ENCODE measurements around the gene HGD.
A peak's percentile ranks its signal among the peaks of the same experiment; 100 is the strongest.
"Not testable (repeated sequence)": the region's sequence is repeated elsewhere in the genome, so short reads cannot be mapped to it uniquely, and the experiment has no call there.

HGD gene, protein sequence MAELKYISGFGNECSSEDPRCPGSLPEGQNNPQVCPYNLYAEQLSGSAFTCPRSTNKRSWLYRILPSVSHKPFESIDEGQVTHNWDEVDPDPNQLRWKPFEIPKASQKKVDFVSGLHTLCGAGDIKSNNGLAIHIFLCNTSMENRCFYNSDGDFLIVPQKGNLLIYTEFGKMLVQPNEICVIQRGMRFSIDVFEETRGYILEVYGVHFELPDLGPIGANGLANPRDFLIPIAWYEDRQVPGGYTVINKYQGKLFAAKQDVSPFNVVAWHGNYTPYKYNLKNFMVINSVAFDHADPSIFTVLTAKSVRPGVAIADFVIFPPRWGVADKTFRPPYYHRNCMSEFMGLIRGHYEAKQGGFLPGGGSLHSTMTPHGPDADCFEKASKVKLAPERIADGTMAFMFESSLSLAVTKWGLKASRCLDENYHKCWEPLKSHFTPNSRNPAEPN

DNA sequence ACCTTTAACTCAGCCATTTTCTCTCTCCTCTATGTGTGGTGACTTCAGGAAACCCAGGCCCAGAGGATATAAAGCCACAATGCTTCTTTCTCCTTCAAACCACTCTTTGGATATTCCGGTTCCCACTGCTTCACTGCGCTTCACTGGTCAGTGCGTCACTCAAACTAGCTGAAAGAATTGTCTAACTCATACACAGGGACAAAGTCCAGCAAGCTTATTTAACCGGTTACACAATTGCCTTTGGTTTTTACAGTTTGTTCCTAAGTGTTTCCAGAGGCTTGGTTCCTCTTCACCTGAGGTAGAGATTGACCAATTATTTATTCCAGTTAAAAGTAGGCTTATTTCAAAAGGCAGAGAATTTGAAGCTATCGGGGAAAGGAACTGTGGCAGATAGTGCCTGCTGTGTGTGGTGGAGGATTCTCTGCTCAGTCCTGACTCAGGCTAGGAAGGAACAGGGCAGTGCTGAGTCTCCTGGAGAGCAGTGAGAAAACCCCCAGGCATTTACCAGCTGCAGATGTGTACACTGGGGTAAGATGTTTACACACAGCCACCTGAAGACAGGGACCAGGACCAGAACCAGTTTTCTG, at the start of gene HGD:
HGD (minus strand) TSS at position 145 of the 587 bp plus-strand sequence; CDS start at position 17, 128 bp downstream.
- DNase-seq (ENCODE audit: low spot score), result no peak

DNA sequence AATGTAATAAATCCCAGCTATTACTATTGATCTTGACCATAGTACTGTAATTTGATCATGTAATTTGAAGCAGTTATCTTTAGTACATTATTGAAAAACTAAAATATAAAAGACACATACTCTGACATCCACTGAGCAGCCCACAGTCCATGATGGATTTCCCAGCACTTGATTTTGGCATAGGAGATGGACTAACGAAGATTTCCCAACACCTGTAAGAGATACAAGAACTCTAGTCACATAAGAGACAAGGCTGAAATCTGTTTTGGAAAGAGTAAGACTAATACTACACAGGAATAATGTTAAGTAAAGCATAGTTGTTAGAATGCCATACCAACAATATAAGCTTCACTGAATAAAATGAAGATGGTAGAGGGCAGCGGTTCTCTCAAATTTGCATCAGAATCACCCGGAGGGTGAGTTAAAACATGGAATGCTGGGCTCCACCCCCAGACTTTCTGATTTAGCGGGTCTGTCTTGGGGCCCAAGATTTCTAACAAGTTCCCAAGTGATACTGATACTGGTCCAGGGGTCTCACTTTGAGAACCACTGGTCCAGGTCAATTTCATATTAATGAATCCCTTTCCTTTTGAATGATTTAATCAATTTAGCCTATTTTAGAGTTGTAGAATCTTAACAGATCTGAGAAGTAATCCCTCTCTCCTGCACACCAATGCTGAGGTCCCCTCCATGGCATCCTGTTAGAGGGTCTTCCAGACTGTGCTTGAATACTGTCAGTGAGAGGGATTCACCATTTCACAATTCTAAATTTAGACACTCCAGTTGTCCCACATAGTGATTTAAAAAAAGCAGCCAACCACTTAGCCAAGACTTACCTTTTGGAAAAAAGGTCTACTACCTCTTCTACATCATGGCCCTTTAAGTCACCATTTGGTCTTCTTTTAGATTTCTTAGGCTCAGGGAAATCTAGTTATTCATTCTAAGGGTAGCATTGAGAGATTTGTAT, 48.8 kb upstream of the HGD start:
- peak; percentile 10 for DNase-seq (ENCODE audit: low spot score)

- no peak for DNase-seq (ENCODE audit: low spot score)
Measured at GRCh38 chr3:120726791-120727190, 44.8 kb upstream of the HGD start.

DNA sequence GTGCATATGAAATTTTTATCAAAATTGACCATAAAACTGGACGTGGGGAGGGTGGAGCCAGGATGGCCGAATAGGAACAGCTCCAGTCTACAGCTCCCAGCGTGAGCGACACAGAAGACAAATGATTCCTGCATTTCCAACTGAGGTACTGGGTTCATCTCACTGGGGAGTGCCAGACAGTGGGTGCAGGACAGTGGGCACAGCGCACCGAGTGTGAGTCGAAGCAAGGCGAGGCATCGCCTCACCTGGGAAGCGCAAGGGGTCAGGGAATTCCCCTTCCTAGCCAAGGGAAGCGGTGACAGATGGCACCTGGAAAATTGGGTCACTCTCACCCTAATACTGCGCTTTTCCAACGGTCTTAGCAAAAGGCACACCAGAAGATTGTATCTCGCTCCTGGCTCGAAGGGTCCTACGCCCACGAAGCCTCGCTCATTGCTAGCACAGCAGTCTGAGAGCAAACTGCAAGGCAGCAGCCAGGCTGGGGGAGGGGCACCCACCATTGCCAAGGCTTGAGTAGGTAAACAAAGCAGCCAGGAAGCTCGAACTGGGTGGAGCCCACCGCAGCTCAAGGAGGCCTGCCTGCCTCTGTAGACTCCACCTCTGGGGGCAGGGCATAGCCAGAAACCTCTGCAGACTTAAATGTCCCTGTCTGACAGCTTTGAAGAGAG, 37.3 kb upstream of the HGD start:
- DNase-seq (ENCODE audit: low spot score), result not testable (repeated sequence)

GRCh38 chr3:120713262-120713661, 31.2 kb upstream of the HGD start:
- DNase-seq (ENCODE audit: low spot score), result no peak

- no peak for DNase-seq (ENCODE audit: low spot score)
Measured at GRCh38 chr3:120710369-120710768, 28.3 kb upstream of the HGD start.

- no peak for DNase-seq (ENCODE audit: low spot score)
Measured at GRCh38 chr3:120708408-120708807, 26.4 kb upstream of the HGD start.

- no peak for DNase-seq (ENCODE audit: low spot score)
Measured at GRCh38 chr3:120706950-120707349, 24.9 kb upstream of the HGD start.

DNA sequence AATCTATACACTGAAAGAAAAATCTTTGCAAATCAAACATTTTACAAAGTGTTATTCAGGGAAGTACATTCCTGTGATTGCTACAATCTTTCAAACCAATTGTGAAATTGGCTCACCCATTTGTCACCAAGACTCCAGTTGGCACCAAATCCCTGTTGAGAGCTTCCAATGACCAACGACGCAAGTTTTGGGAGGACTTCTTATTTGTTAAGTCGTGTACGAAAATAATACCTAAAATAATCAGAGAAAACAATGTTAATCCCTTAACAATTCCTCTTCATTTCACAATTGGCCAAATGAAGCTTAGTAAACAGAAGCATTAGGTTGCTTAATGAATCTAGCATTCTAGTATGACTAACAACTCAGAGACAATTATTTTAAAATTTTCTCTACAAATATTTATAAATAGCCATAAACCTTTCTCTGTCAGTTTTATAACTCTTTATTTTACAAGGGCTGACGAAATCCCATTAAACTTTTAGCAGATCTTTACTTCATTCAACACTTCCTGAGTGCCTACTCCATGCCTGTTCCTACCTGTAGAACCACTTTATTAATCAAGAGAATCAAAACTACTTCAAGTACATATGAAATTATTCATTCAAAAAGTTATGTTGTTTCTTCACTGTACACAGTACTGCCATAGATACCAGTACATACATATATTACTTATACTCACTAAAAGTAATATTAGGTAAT, 24.0 kb upstream of the HGD start:
- no peak for DNase-seq (ENCODE audit: low spot score)

- no peak for DNase-seq (ENCODE audit: low spot score)
Measured at GRCh38 chr3:120699333-120699732, 17.3 kb upstream of the HGD start.

DNA sequence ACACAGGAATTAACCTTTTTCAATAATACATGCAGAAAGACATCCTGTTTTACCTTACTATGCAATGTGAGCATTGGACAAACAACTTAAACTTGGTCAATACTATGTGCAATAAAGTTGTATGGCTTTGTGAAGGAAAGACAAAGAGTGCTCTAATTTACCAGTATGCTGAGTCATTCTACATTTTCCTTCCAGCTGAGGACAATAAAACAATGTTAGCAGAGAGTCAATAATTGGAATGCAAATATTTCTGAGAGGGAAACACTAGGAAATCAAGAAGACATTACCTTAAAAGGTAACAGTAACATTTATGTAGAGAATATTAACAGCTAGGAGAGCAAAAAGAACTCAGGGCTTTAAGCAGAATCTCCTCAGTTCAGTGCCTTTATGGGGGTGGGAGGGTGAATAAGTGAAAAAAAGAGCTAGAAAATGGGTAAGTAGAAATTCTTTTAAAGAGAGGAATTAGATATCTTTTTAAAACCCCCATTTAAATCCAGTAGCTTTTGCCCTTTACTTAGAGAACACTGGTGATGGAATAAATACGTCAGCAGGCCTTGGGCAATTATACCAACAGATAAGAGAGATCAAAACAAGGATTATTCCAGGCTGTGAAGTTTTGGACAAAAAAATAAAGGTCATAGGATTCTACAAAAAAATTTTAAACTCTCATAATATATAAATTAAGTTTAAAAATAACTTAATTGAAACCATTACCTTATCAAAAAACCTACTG, 11.6 kb upstream of the HGD start:
- DNase-seq (ENCODE audit: low spot score), result no peak

DNA sequence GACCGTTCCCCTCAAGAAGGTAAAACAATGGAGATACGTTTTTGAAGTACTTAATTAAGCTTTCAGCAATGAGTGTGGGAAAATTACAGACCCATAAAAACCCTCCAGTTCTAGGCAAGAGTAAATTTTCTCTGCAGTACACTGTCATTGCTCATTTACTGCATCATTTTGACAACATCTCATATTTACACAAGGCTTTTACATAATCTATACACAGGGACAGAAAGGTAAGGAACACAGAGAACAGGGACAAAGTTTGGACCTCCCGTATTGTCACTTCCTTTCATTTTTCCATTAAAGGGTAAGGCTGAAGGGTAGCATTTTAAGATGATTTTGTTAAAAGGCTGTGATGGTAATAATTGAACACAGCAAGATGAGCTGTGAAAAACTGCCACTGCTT, 7.4 kb upstream of the HGD start:
- no peak for DNase-seq (ENCODE audit: low spot score)

DNA sequence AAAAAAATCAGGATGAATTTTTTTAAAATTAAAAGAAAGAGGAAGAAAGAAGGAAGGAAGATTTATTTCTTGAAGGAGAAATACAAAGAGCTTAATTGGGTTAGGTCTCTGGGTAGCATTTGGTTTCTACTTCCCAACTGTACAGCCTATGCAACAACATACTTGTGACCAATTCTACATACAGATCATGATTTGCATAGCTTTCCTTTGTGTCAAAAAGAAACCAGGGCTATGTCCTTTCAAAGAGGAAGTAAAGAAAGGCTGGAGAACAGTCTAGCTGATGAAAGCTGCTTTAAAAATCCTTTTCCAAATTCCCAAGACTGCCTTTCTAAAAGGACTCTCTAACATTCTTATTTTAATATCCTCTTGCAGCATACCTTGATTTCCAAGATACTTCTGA, 6.1 kb upstream of the HGD start:
- DNase-seq (ENCODE audit: low spot score), result no peak

- no peak for DNase-seq (ENCODE audit: low spot score)
Measured at GRCh38 chr3:120685411-120685810, 3.4 kb upstream of the HGD start.

- DNase-seq (ENCODE audit: low spot score), result no peak
Measured at GRCh38 chr3:120684896-120685295, 2.9 kb upstream of the HGD start.

DNA sequence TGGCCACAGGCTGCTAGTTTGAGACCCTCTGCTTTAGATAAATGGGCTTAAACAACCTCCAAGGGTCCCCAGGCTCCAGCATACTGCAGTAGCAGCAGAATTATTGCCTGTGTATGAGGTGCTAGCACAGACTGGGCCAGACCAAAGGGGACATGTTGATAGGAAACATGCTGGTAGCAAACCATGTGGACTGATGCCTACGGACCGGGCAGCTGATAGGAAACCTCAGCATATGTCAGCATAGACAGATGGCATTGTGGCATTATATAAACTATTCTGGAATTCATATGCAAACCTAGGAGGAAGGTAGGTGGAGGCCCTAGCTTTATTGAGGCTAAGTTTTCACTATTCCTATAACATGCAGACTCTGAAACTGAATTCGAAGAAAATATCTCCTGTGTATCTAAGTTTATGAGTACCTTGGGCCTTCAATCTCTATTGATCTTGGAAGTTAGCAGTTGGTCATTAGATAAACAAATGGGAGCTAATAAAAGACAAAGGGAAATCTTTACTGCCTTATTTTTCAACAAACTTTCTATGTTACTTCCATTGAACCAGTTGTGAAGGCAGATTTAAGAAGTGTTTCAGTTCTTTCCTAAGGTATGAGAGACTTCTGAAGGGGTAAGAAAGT, 1.7 kb upstream of the HGD start:
- DNase-seq (ENCODE audit: low spot score), result no peak

DNA sequence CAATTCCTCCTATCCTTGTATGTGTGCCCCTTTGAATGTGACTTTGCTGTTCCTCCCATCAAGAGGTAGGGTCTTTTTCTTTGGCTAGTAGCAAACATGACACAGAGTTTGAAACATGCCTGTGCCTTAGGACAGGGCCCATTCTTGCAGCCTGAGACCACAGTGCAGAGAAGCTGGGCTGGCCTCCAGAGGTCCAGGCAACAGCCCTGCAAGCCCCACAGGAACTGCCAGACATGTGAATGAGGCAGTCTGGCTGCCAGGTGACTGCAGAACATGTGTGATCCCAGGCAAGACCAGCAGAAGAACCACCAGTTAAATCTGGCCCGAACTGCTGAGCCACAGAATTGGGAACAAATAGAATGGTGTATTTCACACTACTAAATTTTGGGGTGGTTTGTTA, 1.2 kb upstream of the HGD start:
- no peak for DNase-seq (ENCODE audit: low spot score)

GRCh38 chr3:120681506-120682038, 467 bp downstream of the HGD start:
- no peak for DNase-seq (ENCODE audit: low spot score)

DNA sequence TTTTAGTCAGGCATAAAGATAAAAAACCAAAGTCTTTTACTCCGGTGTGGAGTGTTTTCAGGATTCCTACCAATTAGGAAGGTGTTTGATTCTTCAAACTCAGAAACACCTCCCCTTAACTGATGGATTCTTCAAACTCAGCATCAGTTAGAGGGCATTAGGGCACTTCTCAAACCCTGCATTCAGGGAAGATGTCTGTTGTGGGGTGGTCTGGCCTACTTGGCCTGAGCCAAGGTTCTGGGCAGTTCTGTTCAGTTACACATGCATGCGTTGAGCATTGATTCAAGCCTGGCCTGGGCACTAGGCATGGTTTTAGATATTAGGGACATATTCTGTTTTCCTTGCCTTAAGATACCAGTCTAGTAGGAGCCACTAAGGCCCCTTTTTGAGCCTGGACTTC, 1.0 kb downstream of the HGD start:
- no peak for DNase-seq (ENCODE audit: low spot score)
